B cell (primary cell): ENCODE results near the gene SLC7A6. TPM values are rescaled to one million over a fixed set of nuclear protein-coding genes. Genes with fewer than 3 reads are reported as not detected.
A peak's percentile ranks its signal among the peaks of the same experiment; 100 is the strongest.

ENCODE experiments used
- ATAC-seq: fragments of 200-7000 bp; cut with Tn5 transposase; one replicate; pipeline ENCODE4 v1.10.0; 2021; ENCODE audit warnings: low read depth, mild to moderate bottlenecking, moderate number of reproducible peaks, moderate library complexity
- CTCF ChIA-PET: fragments of 350-600 bp; sonication (Branson Sonifier 250); formaldehyde crosslinking; loops from one replicate; lab custom pipeline; 2021; ENCODE audit warnings: antibody characterized with exemption, inconsistent platforms; lab: Charles Lee
- POLR2A ChIA-PET: fragments of 350-600 bp; sonication (Branson Sonifier 250); formaldehyde crosslinking; loops from one replicate; lab custom pipeline; 2021; ENCODE audit warnings: antibody characterized with exemption; lab: Charles Lee
- DNase-seq: peaks from one replicate; pipeline ENCODE4 v3.0.0; 2013
- H2AFZ ChIP-seq: 2 replicates; pipeline ENCODE4 v1.6.1; 2012; ENCODE audit warnings: mild to moderate bottlenecking, low read depth, low read length; ENCODE audit not compliant: insufficient read depth, poor library complexity, severe bottlenecking
- H3K27ac ChIP-seq, 2 donors: 1 replicate in 1 of 2; 2 replicates in 1 of 2; pipeline ENCODE4 v1.5.1; 2012 to 2013; ENCODE audit warnings: low read length in 2 of 2, mild to moderate bottlenecking in 2 of 2, moderate library complexity in 1 of 2
- H3K27me3 ChIP-seq, 4 experiments: fragments of 200-600 bp in 1 of 4; sonication (generic) in 1 of 4; replicated peaks in 1 of 4; 1 replicate in 2 of 4; 2 replicates in 2 of 4; pipeline versions ENCODE4 v1.6.1 to v1.7.0; 2013 to 2016; ENCODE audit warnings: low read length in 3 of 4, mild to moderate bottlenecking in 2 of 4, mixed read lengths in 1 of 4, moderate library complexity in 1 of 4; ENCODE audit not compliant: insufficient read depth in 4 of 4, control insufficient read depth in 3 of 4; ENCODE audit errors: control extremely low read depth in 1 of 4
- H3K36me3 ChIP-seq, 2 experiments: replicated peaks in 1 of 2; 1 replicate in 1 of 2; 2 replicates in 1 of 2; pipeline versions ENCODE4 v1.6.1 to v1.7.1; 2013; ENCODE audit warnings: low read length in 1 of 2; ENCODE audit not compliant: insufficient read depth in 2 of 2, control insufficient read depth in 1 of 2; ENCODE audit errors: control extremely low read depth in 1 of 2, extremely low read depth in 1 of 2
- H3K4me1 ChIP-seq, 2 donors: fragments of 200-600 bp in 1 of 2; sonication (generic) in 1 of 2; 1 replicate in 1 of 2; 2 replicates in 1 of 2; pipeline versions ENCODE4 v1.5.1 to v1.6.1; 2013 to 2017; ENCODE audit warnings: low read length in 2 of 2; ENCODE audit not compliant: control insufficient read depth in 2 of 2, insufficient read depth in 2 of 2
- H3K4me2 ChIP-seq: replicated peaks from 2 replicates; pipeline ENCODE3; 2012; ENCODE audit warnings: mild to moderate bottlenecking, low read depth, low read length; ENCODE audit not compliant: poor library complexity, severe bottlenecking
- H3K4me3 ChIP-seq, 5 experiments: fragments of 200-600 bp in 1 of 5; sonication (generic) in 1 of 5; 1 replicate in 3 of 5; 2 replicates in 2 of 5; pipeline versions ENCODE4 v1.5.1 to v1.7.0; 2011 to 2016; ENCODE audit warnings: low read length in 4 of 5, mild to moderate bottlenecking in 4 of 5, low read depth in 2 of 5, control low read depth in 1 of 5, moderate library complexity in 1 of 5; ENCODE audit not compliant: insufficient read depth in 1 of 5; ENCODE audit errors: control extremely low read depth in 1 of 5, extremely low read depth in 1 of 5
- H3K79me2 ChIP-seq: fragments of 200-600 bp; sonication (generic); one replicate; pipeline ENCODE4 v1.6.0; 2016; ENCODE audit warnings: low read length; ENCODE audit not compliant: control insufficient read depth, insufficient read depth
- H3K9ac ChIP-seq: fragments of 200-600 bp; sonication (generic); 2 replicates; pipeline ENCODE4 v1.6.1; 2017; ENCODE audit warnings: mild to moderate bottlenecking, low read length, moderate library complexity
- H3K9me3 ChIP-seq, 3 donors: one replicate each; pipeline versions ENCODE4 v1.6.1 to v1.7.1; 2013; ENCODE audit warnings: low read length in 2 of 3; ENCODE audit not compliant: control insufficient read depth in 2 of 3, insufficient read depth in 1 of 3; ENCODE audit errors: control extremely low read depth in 1 of 3
- H4K20me1 ChIP-seq: 2 replicates; pipeline ENCODE4 v1.6.0; 2012; ENCODE audit warnings: mild to moderate bottlenecking, low read length; ENCODE audit not compliant: insufficient read depth, control insufficient read depth, poor library complexity, severe bottlenecking
- H3K27ac Mint-ChIP-seq: one replicate; pipeline ENCODE4 v1.8.0; 2021; ENCODE audit warnings: mixed read lengths
- H3K27me3 Mint-ChIP-seq: one replicate; pipeline ENCODE4 v1.8.0; 2021; ENCODE audit warnings: mixed read lengths
- H3K4me1 Mint-ChIP-seq: one replicate; pipeline ENCODE4 v1.8.0; 2021; ENCODE audit warnings: mixed read lengths
- H3K4me3 Mint-ChIP-seq: one replicate; pipeline ENCODE4 v1.8.0; 2021; ENCODE audit warnings: mixed read lengths
- H3K9me3 Mint-ChIP-seq: one replicate; pipeline ENCODE4 v1.8.0; 2022; ENCODE audit warnings: mixed read lengths; ENCODE audit not compliant: insufficient read depth
- EZH2 ChIP-seq: IDR thresholded peaks from 2 replicates; pipeline ENCODE4 v1.6.1; 2012; ENCODE audit warnings: borderline replicate concordance, low read depth, mild to moderate bottlenecking, moderate library complexity, low read length; ENCODE audit not compliant: insufficient read depth, poor library complexity, severe bottlenecking
- WGBS: methylation state at CpG from one replicate; pipeline ENCODE4 v1.1.5; 2013; ENCODE audit warnings: missing lambda C conversion rate; ENCODE audit not compliant: insufficient coverage; 5-methylcytosine and 5-hydroxymethylcytosine counted together
- intact Hi-C: fragments of 100-400 bp; cut with micrococcal nuclease; formaldehyde crosslinking; loops from one replicate; pipeline ENCODE4 v1.10.0; 2022
- polyA plus RNA-seq: library from polyadenylated mRNA; depleted of rRNA; stranded (reverse); fragments of >200 nt; gene quantifications from 2 replicates; pipeline ENCODE4 v1.2.3, GENCODE V29; 2012
- total RNA-seq, 2 donors: library from RNA; stranded (reverse); fragments of 120-200 nt in 1 of 2; gene quantifications; 1 replicate in 1 of 2; 2 replicates in 1 of 2; pipeline versions ENCODE4 v1.2.3 to v1.2.4, GENCODE V29; 2013 to 2022
- TF ChIP-seq, protein P1 (sequence below): fragments of 200-600 bp; IDR thresholded peaks from one replicate; pipeline ENCODE4 v1.8.0; 2022; ENCODE audit warnings: antibody characterized with exemption, mild to moderate bottlenecking

Gene SLC7A6
- total and polyA plus RNA-seq, 2 donors (not counting 1 experiment from before 2014, with no cell fraction given) = 73.8 to 85.1 TPM

DNA sequence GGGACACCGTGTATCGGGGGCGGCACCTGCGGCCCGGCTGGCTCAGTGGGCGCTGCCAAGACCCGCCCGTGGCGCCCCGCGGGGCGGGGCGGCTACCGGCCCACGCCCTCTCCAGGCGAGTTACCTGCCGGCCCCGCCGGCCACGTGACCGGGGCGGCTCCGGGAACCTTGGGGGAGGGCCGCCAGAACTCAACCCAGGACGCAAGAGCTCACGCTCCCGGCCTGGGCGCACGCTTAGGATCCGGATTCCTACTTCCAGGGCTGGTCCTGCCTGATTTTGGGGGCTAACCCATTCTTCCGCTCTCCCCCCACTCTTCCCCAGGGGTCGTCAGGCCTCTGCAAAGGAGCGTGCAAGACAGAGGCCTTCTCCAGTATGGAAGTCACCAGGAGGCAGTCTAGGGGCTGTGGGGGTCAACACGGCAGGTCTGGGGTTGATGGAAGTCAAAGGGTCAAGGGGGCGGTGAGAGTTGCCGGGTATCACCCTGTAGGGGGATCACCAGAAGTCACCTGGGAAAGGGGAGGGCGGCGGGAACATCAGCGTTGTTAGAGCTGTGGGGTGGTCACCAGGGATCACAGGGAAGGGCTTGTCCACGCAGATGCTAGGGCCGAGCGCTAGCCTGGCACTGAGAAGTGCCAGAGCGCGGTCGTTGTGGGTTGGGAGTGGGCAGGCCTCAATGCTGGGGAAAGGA is 28.0 kb upstream of the SLC7A6 start:
- H3K4me2 ChIP-seq = peak overlapping the region; percentile 92
- ChIA-PET CTCF (interaction anchor here (0.7 to 3.4 kb wide), 9 partner anchors 9 to 166 kb away, joined by 3 to 24 read pairs (median 6); partner anchors contain the start of gene PLA2G15), POLR2A (interaction anchor here (0.6 kb wide), 1 partner anchor 115 kb away, joined by 4 read pairs; no protein-coding TSS in a partner anchor)
- TF ChIP-seq EZH2 = no peak
- TF ChIP-seq, protein P1, sequence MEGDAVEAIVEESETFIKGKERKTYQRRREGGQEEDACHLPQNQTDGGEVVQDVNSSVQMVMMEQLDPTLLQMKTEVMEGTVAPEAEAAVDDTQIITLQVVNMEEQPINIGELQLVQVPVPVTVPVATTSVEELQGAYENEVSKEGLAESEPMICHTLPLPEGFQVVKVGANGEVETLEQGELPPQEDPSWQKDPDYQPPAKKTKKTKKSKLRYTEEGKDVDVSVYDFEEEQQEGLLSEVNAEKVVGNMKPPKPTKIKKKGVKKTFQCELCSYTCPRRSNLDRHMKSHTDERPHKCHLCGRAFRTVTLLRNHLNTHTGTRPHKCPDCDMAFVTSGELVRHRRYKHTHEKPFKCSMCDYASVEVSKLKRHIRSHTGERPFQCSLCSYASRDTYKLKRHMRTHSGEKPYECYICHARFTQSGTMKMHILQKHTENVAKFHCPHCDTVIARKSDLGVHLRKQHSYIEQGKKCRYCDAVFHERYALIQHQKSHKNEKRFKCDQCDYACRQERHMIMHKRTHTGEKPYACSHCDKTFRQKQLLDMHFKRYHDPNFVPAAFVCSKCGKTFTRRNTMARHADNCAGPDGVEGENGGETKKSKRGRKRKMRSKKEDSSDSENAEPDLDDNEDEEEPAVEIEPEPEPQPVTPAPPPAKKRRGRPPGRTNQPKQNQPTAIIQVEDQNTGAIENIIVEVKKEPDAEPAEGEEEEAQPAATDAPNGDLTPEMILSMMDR = no peak
- peak overlapping the region; percentile 67 for H3K27ac Mint-ChIP-seq
- H3K27me3 Mint-ChIP-seq = no peaks in the 10 kb centered on the region
- no peaks in the 10 kb centered on the region for H3K27me3 ChIP-seq
- H3K9me3 ChIP-seq = peaks cover 0 to 3% (median 0%) of the 10 kb centered on the region in 3 donors
- DNase-seq (peak; percentile 70), ATAC-seq (peak; percentile 9)
- peaks cover 40% of the 10 kb centered on the region for H3K4me1 Mint-ChIP-seq
- peak overlapping the region; percentile 70 for H3K9ac ChIP-seq
- peaks cover 0 to 5% of the 10 kb centered on the region in 2 experiments for H3K36me3 ChIP-seq
- WGBS = 7% methylated on average over 45 of the region's 45 CpGs
- intact Hi-C loops = loop anchor here (2.0 to 5.0 kb wide), 2 partner anchors 404 to 429 kb away; partner anchors contain the start of genes RANBP10 and TSNAXIP1
- peak overlapping the region; percentile 98 for H3K4me3 Mint-ChIP-seq
- no peaks in the 10 kb centered on the region for H4K20me1 ChIP-seq
- H3K27ac ChIP-seq = no peak overlapping the region
- peak overlapping the region; percentile 84 for H2AFZ ChIP-seq
- no peaks in the 10 kb centered on the region for H3K9me3 Mint-ChIP-seq
- peak overlapping the region; percentile 36 to 76 (median 68) for H3K4me3 ChIP-seq
- peaks cover 22 to 42% of the 10 kb centered on the region in 2 donors for H3K4me1 ChIP-seq
- no peaks in the 10 kb centered on the region for H3K79me2 ChIP-seq

DNA sequence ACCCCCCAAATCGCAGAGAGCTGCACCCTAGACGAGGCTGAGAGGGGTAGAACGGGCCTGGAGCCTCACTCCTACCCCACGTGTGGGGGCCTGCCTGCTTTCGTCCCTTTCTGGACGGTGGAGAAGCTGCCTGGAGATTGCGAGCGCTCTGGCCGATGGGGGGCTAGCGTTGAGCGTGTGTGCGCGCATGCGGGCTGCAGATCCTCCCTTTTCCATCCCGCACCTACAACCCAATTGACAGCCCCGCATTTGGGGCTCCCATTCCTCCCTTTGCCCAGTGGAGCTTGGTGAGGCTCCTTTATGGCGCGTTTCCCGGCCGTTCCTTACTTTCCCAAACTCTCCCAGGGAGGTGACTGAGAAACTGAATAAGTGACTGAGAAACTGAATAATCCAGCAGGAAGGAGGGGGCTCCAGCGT is 27.5 kb upstream of the SLC7A6 start:
- DNase-seq = peak; percentile 63
- peak overlapping the region; percentile 98 for H3K4me3 Mint-ChIP-seq
- H3K27me3 Mint-ChIP-seq = no peaks in the 10 kb centered on the region
- peak overlapping the region; percentile 92 for H3K4me2 ChIP-seq
- TF ChIP-seq, protein P1 = no peak
- TF ChIP-seq EZH2 = no peak
- peaks cover 22 to 42% of the 10 kb centered on the region in 2 donors for H3K4me1 ChIP-seq
- CTCF ChIA-PET = interaction anchor here (0.7 to 3.4 kb wide), 10 partner anchors 9 to 196 kb away, joined by 3 to 24 read pairs (median 6); partner anchors contain the start of gene PLA2G15
- H3K27me3 ChIP-seq = no peaks in the 10 kb centered on the region
- intact Hi-C loops = loop anchor here (1.0 to 5.0 kb wide), 6 partner anchors 8 to 430 kb away; partner anchors contain the start of genes PLA2G15, RANBP10, SLC7A6 and SMPD3
- H3K4me3 ChIP-seq = peak overlapping the region; percentile 36 to 76 (median 68)
- no peak overlapping the region for H3K27ac ChIP-seq
- peaks cover 0 to 3% (median 0%) of the 10 kb centered on the region in 3 donors for H3K9me3 ChIP-seq
- peak overlapping the region; percentile 67 for H3K27ac Mint-ChIP-seq
- no peaks in the 10 kb centered on the region for H4K20me1 ChIP-seq
- no peaks in the 10 kb centered on the region for H3K9me3 Mint-ChIP-seq
- peaks cover 40% of the 10 kb centered on the region for H3K4me1 Mint-ChIP-seq
- H3K9ac ChIP-seq = peak overlapping the region; percentile 70
- 3% methylated on average over 20 of the region's 21 CpGs for WGBS
- ATAC-seq = peak; percentile 4
- H2AFZ ChIP-seq = peak overlapping the region; percentile 84
- H3K36me3 ChIP-seq = no peaks in the 10 kb centered on the region
- no peaks in the 10 kb centered on the region for H3K79me2 ChIP-seq
- POLR2A ChIA-PET = no interaction called here
